Stromal cell of bone marrow (primary cell): ENCODE measurements around the gene ARSG.
"Not testable (repeated sequence)": the region's sequence is repeated elsewhere in the genome, so short reads cannot be mapped to it uniquely, and the experiment has no call there.

Experiments
- DNase-seq: peaks from one replicate; pipeline ENCODE4 v3.0.0-alpha.2; 2012; ENCODE audit warnings: low read depth

Gene ARSG

DNA sequence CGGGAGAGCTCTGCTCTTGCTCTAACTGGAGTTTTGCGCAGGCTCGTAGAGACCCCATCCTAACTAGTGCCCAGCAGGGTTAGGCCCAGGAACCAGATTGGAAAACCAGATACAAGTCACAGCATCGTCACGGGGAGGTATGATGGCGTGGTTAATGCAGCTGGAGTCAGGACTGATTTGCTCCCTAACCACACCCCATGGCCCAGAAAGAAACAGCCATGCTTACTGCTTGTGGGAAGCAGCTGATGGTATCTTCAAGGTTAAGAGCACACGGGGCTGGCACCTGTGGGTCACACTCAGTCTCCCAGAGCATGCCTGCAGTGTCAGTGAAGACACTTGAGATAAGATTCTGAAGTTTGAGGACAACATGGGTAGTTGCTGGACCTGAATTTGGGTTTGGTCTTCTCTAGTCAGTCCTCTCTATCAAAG is 105.8 kb downstream of the ARSG start:
- DNase-seq = no peak

DNA sequence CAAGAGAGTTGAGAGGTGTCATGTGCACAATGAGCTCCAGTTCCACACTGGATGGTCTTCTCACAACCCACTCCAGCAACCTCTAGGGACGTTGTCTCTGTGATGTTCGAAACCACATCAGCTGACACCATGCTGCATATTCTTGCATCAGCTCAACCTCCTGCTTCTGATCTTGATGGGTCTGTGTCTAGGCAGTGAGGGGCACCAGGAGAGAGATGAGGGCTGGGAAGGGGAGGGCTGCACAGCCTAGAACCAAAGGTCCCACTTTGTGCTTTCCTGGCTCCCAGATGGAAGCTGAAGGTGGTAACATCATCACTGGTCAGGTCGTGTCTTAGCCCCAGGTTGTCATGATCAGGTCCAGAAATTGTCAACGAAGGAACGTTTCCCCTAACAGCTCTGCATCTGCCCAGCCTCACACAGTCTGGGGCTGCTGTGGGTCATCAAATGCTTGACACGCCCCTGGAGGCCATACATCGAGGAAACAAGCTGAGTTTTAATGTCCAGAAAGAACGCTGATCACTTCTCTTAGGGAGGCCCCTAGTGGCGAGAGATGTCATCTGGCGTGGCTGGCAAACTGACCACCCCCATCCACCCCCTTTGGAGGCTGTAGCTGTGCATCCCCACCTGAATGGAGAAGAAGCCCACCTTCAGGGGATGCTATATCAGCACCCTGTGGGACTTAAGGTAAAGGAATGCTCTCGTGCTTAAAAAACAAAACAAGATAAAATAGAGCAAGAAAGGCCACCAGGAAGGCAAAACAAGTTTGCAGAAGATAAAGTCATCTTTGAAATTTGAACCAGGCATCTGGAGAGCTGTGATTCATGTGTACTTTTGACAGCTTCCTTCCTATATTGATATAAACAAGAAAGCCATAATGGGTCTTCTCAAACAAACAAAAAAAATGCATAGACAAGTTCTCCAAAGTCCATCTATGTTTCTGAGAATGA is 107.7 kb downstream of the ARSG start:
- DNase-seq = peak; percentile 61

DNA sequence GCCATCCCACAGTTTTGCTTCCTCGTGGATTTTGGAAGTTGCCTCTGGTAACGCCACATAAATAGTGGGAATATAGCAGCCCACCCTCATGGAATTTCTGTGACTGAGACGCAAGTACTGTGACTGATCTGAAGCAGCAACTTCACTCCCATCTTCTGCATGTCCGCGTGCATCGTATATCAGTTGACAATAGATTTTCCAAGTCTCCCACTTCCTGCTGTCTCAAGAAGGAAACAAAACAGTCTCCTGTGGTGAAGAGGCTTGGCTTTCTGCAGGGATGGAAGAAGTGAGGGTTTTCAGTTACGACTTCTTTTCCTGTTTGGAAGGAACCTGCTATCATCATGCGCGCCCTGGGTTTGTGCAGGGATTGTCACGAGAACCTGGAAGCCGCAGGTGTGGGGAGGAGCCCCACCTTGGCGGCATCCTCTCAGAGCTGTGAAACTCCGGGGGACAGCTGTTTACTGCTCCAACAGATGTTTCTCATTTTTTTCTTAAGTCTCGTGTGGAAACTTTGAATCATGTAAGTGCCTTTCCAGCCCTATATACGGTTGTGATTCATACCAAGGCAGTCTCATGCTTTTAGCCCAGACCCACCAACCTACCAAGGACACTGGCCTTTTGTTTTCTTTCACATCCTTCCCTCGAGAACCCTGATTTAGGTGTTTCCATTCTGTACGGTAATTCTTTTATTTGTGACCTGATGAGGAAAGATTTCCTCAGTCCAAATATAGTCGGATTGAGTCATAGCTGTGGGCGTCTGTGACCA is 108.5 kb downstream of the ARSG start:
- DNase-seq = peak; percentile 73

DNA sequence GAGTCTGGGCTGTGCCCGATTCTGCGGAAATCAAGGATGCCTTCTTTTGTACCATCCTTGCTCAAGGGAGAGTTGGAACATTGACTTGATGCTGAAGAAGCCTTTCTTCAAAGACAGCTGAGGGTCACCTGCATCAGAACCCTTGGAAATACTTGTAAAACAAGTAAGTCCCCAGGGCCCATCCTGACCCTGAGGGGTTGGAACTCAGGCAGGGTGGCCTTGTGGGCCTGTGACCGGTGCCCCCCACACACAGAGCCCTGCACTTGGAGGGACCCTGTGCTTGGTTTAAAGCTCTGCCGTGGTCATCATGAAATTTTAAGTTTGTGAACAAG is 109.1 kb downstream of the ARSG start:
- DNase-seq = no peak

DNA sequence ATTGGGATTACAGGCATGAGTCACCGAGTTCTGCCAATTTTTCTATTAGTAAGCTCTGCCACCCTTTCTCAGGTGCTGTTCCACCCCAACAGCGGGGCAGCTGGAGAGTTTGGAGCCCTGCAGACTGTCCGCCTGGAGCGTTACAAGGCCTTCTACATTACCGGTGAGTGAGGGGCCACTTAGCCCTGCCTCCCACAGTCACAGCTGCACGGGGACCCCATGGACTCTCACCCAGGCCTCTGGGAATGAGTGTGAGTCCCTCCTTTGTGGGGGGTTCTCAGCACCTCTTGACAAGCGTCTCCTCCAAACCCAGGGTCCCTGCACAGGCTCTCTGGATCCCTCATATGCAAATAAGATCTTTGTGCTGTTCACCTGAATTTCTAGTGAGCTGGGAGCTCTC is 110.0 kb downstream of the ARSG start:
- DNase-seq = no peak

DNA sequence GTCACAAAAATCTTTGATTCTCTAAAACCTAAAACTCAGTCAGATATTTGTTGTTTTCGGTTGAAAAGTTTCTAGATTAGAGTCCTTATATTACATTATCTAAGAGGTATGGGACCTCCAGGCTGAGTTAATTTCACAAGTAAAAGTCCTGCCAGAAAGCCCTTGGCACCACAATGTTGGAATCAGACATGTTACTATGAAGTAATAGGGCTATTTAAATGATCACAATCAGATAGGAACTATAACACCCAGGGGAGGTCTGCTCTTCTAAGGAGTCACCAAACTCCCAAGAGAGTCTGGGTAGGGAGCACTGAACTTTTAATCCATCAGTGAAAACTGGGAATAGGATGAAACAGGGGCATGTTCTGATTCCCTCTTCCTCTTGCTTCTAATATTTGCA is 111.8 kb downstream of the ARSG start:
- DNase-seq = no peak

DNA sequence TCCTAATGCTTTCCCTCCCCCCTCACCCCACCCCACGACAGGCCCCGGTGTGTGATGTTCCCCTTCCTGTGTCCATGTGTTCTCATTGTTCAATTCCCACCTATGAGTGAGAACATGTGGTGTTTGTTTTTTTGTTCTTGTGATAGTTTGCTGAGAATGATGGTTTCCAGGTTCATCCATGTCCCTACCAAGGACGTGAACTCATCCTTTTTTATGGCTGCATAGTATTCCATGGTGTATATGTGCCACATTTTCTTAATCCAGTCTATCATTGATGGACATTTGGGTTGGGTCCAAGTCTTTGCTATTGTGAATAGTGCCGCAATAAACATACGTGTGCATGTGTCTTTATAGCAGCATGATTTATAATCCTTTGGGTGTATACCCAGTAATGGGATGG is 112.5 kb downstream of the ARSG start:
- DNase-seq = not testable (repeated sequence)

DNA sequence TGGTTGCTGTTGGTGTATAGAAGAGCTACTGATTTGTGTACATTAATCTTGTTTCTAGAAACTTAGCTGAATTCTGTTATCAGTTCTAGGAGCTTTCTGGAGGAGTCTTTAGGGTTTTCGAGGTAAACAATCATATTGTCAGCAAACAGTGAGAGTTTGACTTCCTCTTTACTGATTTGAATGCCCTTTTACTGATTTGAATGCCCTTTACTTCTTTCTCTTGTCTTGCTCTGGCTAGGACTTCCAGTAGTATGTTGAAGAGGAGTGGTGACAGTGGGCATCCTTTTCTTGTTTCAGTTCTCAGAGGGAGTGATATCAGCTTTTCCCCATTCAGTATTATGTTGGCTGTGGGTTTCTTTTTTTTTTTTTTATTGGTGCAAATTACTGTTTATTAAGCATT is 116.4 kb downstream of the ARSG start:
- not testable (repeated sequence) for DNase-seq

DNA sequence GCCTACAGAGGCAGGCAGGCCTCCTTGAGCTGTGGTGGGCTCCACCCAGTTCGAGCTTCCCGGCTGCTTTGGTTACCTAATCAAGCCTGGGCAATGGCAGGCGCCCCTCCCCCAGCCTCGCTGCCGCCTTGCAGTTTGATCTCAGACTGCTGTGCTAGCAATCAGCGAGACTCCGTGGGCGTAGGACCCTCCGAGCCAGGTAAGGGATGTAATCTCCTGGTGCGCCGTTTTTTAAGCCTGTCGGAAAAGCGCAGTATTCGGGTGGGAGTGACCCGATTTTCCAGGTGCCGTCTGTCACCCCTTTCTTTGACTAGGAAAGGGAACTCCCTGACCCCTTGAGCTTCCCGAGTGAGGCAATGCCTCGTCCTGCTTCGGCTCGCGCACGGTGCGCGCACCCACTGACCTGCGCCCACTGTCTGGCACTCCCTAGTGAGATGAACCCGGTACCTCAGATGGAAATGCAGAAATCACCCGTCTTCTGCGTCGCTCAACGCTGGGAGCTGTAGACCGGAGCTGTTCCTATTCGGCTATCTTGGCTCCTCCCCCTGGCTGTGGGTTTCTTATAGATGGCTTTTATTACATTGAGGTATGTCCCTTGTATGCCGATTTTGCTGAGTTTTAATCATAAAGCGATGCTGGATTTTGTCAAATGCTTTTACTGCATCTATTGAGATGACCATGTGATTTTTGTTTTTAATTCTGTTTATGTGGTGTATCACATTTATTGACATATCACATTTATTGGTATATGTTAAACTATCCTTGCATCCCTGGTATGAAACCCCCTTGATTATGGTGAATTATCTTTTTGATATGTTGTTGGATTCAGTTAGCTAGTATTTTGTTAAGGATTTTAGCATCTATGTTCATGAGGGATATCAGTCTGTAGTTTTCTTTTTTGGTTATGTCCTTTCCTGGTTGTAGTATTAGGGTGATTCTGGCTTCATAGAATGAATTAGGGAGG is 122.6 kb downstream of the ARSG start:
- not testable (repeated sequence) for DNase-seq

DNA sequence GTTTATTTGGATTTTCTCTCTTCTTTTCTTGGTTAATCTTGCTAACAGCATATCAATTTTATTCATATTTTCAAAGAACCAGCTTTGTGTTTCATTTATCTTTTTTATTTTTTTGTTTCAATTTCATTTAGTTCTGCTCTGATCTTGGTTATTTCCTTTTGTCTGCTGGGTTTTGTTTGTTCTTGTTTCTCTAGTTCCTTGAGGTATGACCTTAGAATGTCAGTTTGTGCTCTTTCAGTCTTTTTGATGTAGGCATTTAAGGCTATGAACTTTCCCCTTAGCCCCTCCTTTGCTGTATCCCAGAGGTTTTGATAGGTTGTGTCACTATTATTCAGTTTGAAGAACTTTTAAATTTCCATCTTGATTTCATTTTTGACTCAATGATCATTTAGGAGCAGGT is 123.6 kb downstream of the ARSG start:
- not testable (repeated sequence) for DNase-seq

DNA sequence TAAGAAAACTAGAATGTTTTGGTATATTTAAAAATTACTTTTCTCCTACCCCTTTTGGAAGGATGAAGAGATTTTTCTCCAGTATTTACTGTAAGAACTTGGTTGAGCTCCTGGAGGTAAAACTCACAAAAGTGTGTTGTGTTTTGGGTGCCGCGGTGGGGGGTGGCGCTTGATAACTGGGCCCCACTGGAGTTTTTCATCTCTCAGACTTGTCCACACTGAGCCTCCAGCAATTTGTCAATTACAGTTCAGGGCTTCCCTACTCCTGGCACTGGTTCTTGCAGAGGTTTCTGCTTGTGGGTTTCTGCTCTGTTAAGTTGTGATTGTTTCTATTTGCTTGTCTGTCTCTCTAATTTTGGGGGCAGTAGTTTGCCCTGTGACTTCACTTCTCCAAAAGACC is 126.0 kb downstream of the ARSG start:
- DNase-seq = no peak

DNA sequence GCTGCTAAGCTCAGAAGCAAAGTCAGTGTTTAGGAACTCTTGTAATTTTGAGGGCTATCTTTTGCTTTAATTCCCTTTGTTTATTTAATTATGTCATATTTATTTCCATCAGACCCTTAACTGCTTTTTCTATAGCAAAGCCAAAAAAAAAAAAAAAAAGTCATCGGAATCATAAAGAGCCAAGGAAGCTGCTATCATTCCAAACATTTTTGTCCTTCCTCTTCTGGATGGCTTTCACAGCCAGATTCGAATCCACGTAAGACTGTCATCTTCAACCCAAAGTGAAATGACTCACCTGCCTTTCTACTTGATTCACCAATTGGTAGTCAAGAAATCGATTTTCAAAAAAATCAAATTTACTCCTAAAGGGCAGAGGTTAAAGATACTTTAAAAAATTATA is 127.6 kb downstream of the ARSG start:
- no peak for DNase-seq

DNA sequence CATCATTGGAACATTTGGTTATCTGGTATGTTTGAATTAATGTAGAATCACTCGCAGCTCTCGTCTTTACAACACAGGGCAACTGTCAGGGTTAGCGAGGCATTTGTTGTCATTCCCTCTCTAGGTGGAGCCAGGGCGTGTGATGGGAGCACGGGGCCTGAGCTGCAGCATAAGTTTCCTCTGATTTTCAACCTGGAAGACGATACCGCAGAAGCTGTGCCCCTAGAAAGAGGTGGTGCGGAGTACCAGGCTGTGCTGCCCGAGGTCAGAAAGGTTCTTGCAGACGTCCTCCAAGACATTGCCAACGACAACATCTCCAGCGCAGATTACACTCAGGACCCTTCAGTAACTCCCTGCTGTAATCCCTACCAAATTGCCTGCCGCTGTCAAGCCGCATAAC is 128.8 kb downstream of the ARSG start:
- DNase-seq = no peak

DNA sequence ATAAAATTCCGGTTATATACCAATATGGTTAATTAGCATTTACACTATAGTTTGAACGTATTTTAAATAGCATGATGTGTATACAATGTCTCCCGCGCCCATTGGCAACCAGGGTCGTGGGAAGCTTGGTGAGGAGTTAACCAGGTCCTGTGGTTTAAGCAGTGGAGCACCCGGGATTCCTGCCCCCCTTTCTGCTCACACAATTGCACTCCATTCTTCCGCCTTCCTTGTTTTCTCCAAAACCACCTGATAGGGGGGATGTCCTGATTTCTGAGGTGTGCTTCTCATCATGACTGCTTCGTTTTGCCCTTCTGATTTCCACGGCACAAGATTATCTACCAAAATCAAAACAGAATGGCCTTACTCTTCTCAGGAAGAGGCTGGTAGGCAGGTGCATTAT is 130.2 kb downstream of the ARSG start:
- DNase-seq = no peak

DNA sequence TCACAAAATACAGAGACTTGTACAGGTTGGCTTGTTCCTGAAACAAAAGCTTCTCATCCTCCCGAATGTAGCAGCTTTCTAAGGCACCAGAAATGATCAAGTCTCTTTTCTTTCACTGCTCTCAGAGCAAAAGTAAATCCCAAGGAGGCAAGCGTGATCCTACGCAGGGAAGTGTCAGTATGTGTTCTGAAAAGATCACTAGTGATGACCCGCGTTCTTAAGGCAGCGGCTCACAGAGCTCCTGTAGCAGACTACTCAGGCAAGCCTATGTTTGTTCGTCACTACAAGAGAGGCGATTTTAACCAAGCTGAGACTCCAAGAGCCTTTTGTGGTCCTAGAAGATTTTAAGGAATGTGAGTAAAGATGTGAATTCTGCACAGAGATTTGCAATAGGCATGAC is 131.5 kb downstream of the ARSG start:
- DNase-seq = no peak

DNA sequence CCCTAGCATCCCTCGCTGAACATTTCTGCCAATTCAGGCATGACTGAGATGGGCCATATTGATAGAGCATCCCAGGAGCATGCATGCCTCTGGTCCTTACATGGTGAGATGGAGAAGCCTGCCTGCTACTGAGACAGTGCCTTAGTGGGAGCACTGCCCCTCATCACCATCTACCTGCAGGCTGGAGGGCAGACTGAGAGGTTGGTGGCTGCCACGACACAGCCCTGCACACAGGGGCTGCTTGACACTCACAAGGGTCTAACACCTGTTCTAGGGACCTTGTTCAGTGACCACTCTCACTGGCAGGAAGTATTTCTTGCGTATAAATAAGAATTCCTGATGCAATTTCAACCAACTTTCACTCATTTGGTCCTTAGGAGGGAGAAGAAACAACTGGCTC is 132.0 kb downstream of the ARSG start:
- DNase-seq = no peak

DNA sequence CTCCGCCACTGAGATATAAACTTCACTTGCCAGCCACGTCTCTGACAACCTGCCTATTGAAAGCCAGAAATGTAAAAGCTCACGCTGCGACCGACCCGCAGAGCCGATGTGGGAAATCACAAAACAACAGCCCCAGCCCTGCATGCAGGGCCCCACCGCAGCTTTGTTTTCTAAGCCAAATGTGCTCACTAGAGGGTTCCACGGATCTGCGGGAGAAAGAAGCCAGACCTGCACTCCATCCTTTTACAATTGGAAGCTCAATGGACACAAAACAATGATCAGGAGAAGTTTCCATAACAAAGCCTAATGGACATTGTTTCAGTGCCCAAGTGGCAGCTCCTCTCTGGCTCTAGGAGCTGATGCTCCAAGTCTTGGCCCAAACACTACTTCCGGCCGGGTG is 132.9 kb downstream of the ARSG start:
- no peak for DNase-seq

DNA sequence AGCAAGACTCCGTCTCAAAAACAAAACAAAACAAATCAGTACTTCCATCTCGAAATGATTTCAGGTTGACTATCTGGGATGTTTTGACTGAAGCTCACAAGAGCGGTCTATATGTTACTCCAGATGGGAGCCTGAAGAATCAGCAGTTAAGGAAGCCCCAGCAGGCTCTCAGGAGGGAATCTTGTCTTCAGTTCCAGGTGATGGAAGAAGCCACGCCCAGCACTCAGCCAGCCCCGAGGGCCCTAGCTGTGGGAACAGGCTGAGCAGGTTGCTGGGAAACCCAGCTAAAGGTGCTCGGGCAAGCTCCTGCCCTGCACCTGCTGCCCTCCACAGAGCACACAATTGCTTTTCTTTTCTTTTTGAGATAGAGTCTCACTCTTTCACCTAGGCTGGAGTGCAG is 133.6 kb downstream of the ARSG start:
- no peak for DNase-seq

DNA sequence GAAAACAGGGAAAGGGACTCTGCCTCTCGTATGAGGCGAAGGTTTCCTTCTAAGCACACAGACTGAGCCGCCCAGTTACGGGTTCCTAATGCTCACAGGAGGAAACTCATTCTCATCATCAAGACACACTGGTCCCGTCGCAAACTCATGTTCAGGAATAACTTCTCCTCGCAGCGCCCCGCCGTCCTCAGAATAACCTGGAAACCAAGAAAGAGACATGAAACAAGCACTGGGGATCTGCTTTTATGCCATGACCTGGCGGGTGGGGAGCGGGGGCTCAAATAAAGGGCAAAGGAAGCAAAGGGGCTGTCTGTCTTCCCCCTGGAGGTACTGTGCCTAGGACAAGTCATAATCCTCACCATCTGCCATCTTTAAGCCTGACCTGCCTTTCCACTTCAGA is 134.7 kb downstream of the ARSG start:
- DNase-seq = no peak

DNA sequence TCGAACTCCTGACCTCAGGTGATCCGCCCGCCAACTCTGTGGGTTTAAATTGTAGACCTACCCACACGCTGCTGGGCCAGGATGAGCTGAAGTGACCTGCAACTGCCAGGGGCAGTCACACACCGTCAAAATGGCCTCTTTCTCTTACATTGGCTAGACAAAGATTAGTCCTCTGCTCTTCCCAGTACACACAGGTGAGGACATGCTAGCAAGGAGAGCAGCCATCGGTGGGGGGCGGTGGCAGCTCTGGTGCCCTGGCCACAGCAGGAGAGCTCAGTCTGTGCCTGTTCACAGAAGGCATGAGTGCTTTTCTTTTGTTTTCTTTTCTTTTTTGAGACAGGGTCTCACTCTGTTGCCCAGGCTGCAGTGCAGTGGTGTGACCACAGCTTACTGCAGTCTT is 136.3 kb downstream of the ARSG start:
- DNase-seq = no peak

DNA sequence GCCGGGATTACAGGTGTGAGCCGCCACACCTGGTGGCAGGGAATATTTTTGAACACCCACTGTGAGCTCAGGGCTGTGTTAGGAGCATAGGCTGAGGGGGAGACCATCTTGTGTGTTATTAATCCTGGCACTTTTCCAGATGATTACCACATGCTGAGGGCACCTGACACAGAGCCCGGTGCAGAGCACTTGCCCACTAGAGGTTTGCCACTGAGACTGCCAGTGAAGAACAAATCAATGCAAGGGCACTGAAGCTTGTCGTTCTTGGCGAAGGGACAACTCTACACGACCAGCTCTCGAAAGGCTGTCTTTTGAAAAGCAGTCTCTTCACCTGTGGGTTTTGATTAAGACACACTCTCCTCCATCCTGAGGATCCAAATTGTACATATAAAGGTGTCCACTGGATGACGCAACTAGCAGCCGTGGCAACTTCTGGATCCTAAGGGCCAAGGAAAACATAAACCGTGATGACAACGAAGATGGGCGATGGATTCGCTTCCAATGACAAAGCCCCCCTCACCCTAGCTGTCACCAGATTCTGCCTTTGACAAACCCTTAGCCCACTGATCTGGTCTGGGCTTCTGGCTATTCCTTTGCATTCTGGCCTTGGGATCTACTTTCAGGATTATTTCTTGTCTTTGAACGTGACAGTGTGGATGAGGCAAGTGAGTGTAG is 137.3 kb downstream of the ARSG start:
- no peak for DNase-seq

DNA sequence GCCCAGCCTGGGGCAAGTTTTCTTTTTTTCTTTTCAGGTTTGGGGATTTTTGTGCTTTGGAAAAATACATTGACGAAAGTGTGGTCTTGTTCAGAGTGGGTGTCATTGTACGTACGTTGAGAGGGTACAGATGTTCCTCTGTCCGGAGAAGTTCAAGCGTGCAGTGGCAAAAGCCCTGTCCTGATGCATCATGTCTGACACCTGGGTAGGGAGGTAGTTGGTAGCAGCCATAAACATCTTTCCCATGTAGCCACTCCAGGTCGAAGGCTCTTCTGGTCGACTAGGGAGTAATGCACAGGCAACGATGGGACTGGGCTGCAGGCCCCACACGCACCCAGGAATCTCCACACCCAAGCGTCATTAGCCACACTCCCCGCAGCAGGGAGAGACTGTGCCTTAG is 138.6 kb downstream of the ARSG start:
- no peak for DNase-seq
